ENCODE measurements around the gene HS1BP3. TPM values are rescaled to one million over a fixed set of nuclear protein-coding genes. Genes with fewer than 3 reads are reported as not detected.

HS1BP3 gene
- total and polyA plus RNA-seq, 2 donors (not counting 3 experiments of a cell fraction or from before 2014, with no cell fraction given): 27.4 to 33.1 TPM

- H3K4me1 ChIP-seq (ENCODE audit: control insufficient read depth, extremely low read depth, insufficient read depth, low read length): peaks cover 24% of the 10 kb centered on the region
- no peak for FAIRE-seq
- H3K9me3 ChIP-seq (replicated peaks; ENCODE audit: control insufficient read depth, insufficient read depth, low read length): no peaks in the 10 kb centered on the region
- no peaks in the 10 kb centered on the region for H3K27me3 ChIP-seq (ENCODE audit: control insufficient read depth in 2 of 2, insufficient read depth in 2 of 2, low read length in 2 of 2)
- no peak overlapping the region for H3K9ac ChIP-seq (replicated peaks; ENCODE audit: extremely low read depth, insufficient read depth, low read length)
- H3K9me1 ChIP-seq (replicated peaks; ENCODE audit: control insufficient read depth, extremely low read depth, insufficient read depth, low read length): no peaks in the 10 kb centered on the region
- H3K4me3 ChIP-seq (replicated peaks in 1 of 3; ENCODE audit: insufficient read depth in 1 of 3, low read depth in 1 of 3, low read length in 3 of 3): no peak overlapping the region
- TF ChIP-seq CTCF (IDR thresholded peaks at IDR 0.05; ENCODE audit: extremely low read depth in 1 of 2, insufficient read depth in 1 of 2, low read depth in 1 of 2, low read length in 2 of 2) (no peak), JUN (IDR thresholded peaks at IDR 0.05; ENCODE audit: borderline replicate concordance, insufficient read depth, insufficient read length, low read depth) (no peak), POLR2AphosphoS5 (IDR thresholded peaks at IDR 0.05; ENCODE audit: insufficient read depth, low read depth, low read length) (no peak), MYC (IDR thresholded peaks at IDR 0.05; ENCODE audit: low read depth, low read length) (no peak), GATA2 (IDR thresholded peaks at IDR 0.05; ENCODE audit: insufficient read depth, insufficient read length, low read depth, low read length) (peak; percentile 16), FOS (IDR thresholded peaks at IDR 0.05; ENCODE audit: borderline replicate concordance, insufficient read depth, low read length) (peak; percentile 4), EZH2 (IDR thresholded peaks at IDR 0.05; ENCODE audit: borderline replicate concordance, low read depth, low read length, severe bottlenecking) (no peak), MAX (IDR thresholded peaks at IDR 0.05; ENCODE audit: insufficient read depth, insufficient read length) (no peak), POLR2A (IDR thresholded peaks at IDR 0.05; ENCODE audit: low read depth, low read length) (no peak)
- H3K4me2 ChIP-seq (ENCODE audit: insufficient read depth, low read length): no peak overlapping the region
- ChIA-PET CTCF (interaction anchor here (0.7 to 2.7 kb wide), 6 partner anchors 15 to 191 kb away, joined by 3 to 10 read pairs (median 4); no protein-coding TSS in a partner anchor), POLR2A (interaction anchor here (1.8 to 4.5 kb wide), 2 partner anchors 15 to 155 kb away, joined by 6 to 29 read pairs; partner anchors contain the start of gene RHOB)
- H4K20me1 ChIP-seq (replicated peaks; ENCODE audit: control insufficient read depth, extremely low read depth, insufficient read depth, low read length): no peaks in the 10 kb centered on the region
- no peak overlapping the region for H3K27ac ChIP-seq (ENCODE audit: insufficient read depth, low read depth, low read length)
- no peak for DNase-seq (ENCODE audit: low read depth, low spot score)
- no peak overlapping the region for H2AFZ ChIP-seq (ENCODE audit: low read depth, low read length)
- intact Hi-C loops (cut with micrococcal nuclease) (no loop called here), dilution Hi-C loops (cut with MboI; ENCODE audit: extremely low pct_ligation_motif_present, low sequenced_read_pairs) (no loop called here)
- no TSS peak for BruUV-seq (replicated peaks)
- H3K36me3 ChIP-seq (ENCODE audit: control insufficient read depth in 2 of 2, extremely low read depth in 1 of 2, insufficient read depth in 2 of 2, low read length in 2 of 2): no peaks in the 10 kb centered on the region
- no peaks in the 10 kb centered on the region for H3K79me2 ChIP-seq (ENCODE audit: control insufficient read depth, insufficient read depth, low read length)
Measured at GRCh38 chr2:20602803-20603202, 48.1 kb downstream of the HS1BP3 start.
